Endothelial cell (in vitro differentiated cells): ENCODE data around the gene KLHL8. TPM values are rescaled to one million over a fixed set of nuclear protein-coding genes. Genes with fewer than 3 reads are reported as not detected.

Source experiments
- DNase-seq: peaks from one replicate; pipeline ENCODE4 v3.0.0; 2021; ENCODE audit warnings: low spot score
- H3K27ac Mint-ChIP-seq: one replicate; pipeline ENCODE4 v1.8.0; 2021; ENCODE audit warnings: mixed read lengths, inconsistent platforms; ENCODE audit not compliant: unreplicated experiment
- H3K27me3 Mint-ChIP-seq: one replicate; pipeline ENCODE4 v1.8.0; 2021; ENCODE audit warnings: mild to moderate bottlenecking, moderate library complexity, mixed read lengths, inconsistent platforms; ENCODE audit not compliant: unreplicated experiment
- H3K36me3 Mint-ChIP-seq: one replicate; pipeline ENCODE4 v1.8.0; 2021; ENCODE audit warnings: mild to moderate bottlenecking, low read depth, mixed read lengths, inconsistent platforms; ENCODE audit not compliant: unreplicated experiment
- H3K4me1 Mint-ChIP-seq: one replicate; pipeline ENCODE4 v1.8.0; 2021; ENCODE audit warnings: mild to moderate bottlenecking, mixed read lengths, inconsistent platforms; ENCODE audit not compliant: unreplicated experiment
- H3K4me3 Mint-ChIP-seq: one replicate; pipeline ENCODE4 v1.8.0; 2021; ENCODE audit warnings: mild to moderate bottlenecking, mixed read lengths, inconsistent platforms; ENCODE audit not compliant: unreplicated experiment
- H3K9me3 Mint-ChIP-seq: one replicate; pipeline ENCODE4 v1.8.0; 2021; ENCODE audit warnings: mixed read lengths, inconsistent platforms; ENCODE audit not compliant: unreplicated experiment
- CTCF ChIP-seq: fragments of 200-600 bp; sonication (generic); IDR thresholded peaks from one replicate; pipeline ENCODE4 v1.5.0; 2021; ENCODE audit warnings: antibody characterized with exemption; ENCODE audit not compliant: unreplicated experiment
- total RNA-seq: library from RNA; stranded (reverse); fragmentation: NEBNext Ultra II Directional; extraction: Animal tissue kit (Norgen Biotek cat#: 25700); gene quantifications from one replicate; pipeline ENCODE4 v1.2.1, GENCODE V29; 2021; ENCODE audit not compliant: unreplicated experiment

Gene KLHL8
- total RNA-seq, 1 donor from 2014 or later: 7.2 TPM

DNA sequence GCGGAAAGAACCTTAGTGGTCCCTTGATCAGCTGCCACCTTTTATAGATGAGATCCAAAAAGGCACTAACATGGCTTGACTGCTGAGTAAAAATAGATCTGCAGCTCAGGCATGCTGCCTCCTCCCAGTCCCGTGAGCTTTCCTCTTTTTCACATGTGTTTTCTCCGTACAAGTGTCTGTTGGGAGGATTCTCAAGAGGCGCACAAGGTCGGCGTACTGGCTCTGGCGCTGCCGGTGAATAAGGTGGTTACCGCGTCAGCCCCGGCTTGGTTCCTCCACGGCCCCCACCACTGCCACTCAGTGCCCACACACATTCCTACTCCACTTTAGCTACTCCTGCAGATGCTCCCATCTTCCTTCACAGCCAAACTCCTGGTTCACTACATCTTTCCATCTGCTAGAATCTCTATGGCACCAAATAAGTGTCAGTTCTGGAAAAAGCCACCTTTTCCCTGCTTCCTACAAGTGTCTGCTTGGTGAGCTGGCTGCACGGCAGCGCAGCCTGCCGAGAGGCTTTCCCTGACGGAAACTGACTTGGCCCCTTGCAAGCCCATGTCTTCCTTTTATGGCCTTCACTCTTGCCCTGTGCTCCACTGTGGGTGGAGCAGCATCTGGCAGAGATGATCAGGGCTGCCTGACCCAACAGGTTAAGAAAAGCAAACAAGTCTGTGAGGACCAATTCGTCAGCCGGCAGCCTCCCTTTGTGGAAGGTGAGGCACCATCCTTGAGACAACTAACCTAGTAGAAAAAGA, 99.8 kb downstream of the KLHL8 start:
- no peak overlapping the region for H3K27ac Mint-ChIP-seq
- H3K27me3 Mint-ChIP-seq: peaks cover 4% of the 10 kb centered on the region
- no peak overlapping the region for H3K4me3 Mint-ChIP-seq
- DNase-seq: no peak
- no peak for TF ChIP-seq CTCF
- peaks cover 3% of the 10 kb centered on the region for H3K4me1 Mint-ChIP-seq
- H3K9me3 Mint-ChIP-seq: no peaks in the 10 kb centered on the region
- peaks cover 39% of the 10 kb centered on the region for H3K36me3 Mint-ChIP-seq

GRCh38 chr4:87120010-87120409, 100.4 kb downstream of the KLHL8 start:
- Mint-ChIP-seq H3K4me1 (peaks cover 3% of the 10 kb centered on the region), H3K27me3 (peaks cover 4% of the 10 kb centered on the region), H3K9me3 (no peaks in the 10 kb centered on the region), H3K4me3 (no peak overlapping the region), H3K27ac (no peak overlapping the region), H3K36me3 (peaks cover 35% of the 10 kb centered on the region)
- DNase-seq: no peak
- TF ChIP-seq CTCF: no peak

DNA sequence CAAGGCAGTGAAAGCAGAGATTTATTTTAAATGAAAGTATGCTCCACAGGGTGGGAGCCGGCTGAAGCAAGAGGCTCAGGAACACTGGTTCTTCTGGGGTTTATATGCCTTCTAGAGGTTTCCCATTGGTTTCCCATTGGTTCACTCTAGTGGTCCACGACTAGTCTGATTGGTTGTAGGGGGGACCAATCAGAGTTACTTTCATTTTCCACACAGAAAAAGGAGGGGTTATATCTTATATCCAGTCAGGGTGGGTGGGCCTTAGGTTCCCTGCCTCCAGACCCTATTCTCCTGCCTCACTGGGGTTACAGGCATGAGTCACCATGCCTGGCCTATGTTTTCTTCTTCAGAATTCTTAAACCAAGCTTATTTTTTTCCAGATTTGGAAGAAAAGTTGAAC, 101.6 kb downstream of the KLHL8 start:
- Mint-ChIP-seq H3K36me3 (peaks cover 31% of the 10 kb centered on the region), H3K9me3 (no peaks in the 10 kb centered on the region), H3K4me3 (no peak overlapping the region)

DNA sequence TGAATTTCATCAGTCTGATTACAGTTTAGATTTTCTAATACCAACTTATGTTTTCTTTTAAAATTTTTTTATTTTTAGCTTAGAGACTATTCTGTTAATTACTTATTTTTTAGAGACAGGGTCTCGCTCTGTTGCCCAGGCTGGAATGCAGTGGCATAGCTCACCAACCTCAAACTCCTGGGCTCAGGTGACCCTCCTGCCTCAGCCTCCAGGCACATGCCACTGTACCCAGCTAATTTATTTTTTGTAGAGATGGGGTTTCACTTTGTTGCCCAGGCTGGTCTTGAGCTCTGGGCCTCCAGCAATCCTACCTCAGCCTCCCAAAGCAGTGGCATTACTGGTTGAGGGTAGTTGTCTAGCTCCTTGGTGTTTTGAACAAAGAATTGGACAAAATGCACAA, 102.0 kb downstream of the KLHL8 start:
- Mint-ChIP-seq H3K9me3 (no peaks in the 10 kb centered on the region), H3K27me3 (peaks cover 4% of the 10 kb centered on the region), H3K27ac (no peak overlapping the region), H3K4me3 (no peak overlapping the region), H3K4me1 (peaks cover 3% of the 10 kb centered on the region), H3K36me3 (peaks cover 31% of the 10 kb centered on the region)
- DNase-seq: no peak
- TF ChIP-seq CTCF: no peak

More for the DNA sequence above, 101.6 kb downstream of the KLHL8 start:
- TF ChIP-seq CTCF: no peak
- DNase-seq: no peak
- peaks cover 4% of the 10 kb centered on the region for H3K27me3 Mint-ChIP-seq
- no peak overlapping the region for H3K27ac Mint-ChIP-seq
- H3K4me1 Mint-ChIP-seq: peaks cover 3% of the 10 kb centered on the region

DNA sequence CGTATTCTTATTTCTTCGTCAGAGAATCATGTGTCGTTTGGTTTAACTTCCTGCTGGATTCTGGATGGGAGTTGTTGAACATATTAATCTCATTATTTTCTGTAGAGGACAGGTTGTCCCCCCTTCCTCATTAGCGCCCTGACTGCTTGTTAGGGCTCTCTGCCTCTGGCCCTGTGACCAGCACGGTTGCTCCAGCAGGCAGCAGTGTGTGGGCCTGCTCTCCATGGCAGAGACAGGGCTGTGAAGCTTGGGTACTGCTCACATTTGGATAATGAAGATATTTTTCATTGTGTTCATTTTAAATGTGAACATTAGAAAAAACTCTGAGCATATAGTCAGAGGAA, 102.7 kb downstream of the KLHL8 start:
- no peak for DNase-seq
- TF ChIP-seq CTCF: no peak
- H3K27me3 Mint-ChIP-seq: peaks cover 4% of the 10 kb centered on the region
- H3K4me3 Mint-ChIP-seq: no peak overlapping the region
- peaks cover 3% of the 10 kb centered on the region for H3K4me1 Mint-ChIP-seq
- H3K9me3 Mint-ChIP-seq: no peaks in the 10 kb centered on the region
- no peak overlapping the region for H3K27ac Mint-ChIP-seq
- H3K36me3 Mint-ChIP-seq: peaks cover 31% of the 10 kb centered on the region
